Measurements from ENCODE around the gene SYNE4. TPM values are rescaled to one million over a fixed set of nuclear protein-coding genes. Genes with fewer than 3 reads are reported as not detected.

The SYNE4 gene
- total and polyA plus RNA-seq, 2 experiments from 2014 or later: 0.31 TPM; not detected in 1

DNA sequence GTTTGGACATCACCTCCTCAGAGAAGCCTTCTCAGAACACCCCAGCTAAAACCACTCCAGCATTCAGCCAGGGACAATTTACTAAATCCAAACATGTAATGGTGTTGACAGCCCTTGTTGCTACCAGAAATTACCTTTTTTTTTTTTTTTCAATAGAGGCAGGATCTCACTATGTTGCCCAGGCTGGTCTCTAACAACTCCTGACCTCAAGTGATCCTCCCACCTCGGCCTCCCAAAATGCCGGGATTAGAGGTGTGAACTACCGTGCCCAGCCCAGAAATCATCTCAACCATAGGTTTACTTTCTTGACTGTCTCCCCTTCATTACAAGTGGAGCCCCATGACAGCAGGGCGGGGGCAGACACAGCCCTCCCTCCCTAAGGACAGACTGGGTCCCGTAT, 14.8 kb upstream of the SYNE4 start:
- no peaks in the 10 kb centered on the region for H3K79me2 ChIP-seq (ENCODE audit: insufficient read depth)
- H3K9ac ChIP-seq: no peak overlapping the region
- no peak overlapping the region for H3K4me3 ChIP-seq
- no peak overlapping the region for H2AFZ ChIP-seq
- H3F3A ChIP-seq (ENCODE audit: insufficient read depth): no peaks in the 10 kb centered on the region
- in situ Hi-C loops (cut with MboI): no loop called here
- no peaks in the 10 kb centered on the region for H3K9me2 ChIP-seq (ENCODE audit: insufficient read depth)
- no peak for TF ChIP-seq EZH2phosphoT487 (IDR thresholded peaks at IDR 0.05; ENCODE audit: insufficient read depth, low read depth)
- H4K20me1 ChIP-seq (ENCODE audit: insufficient read depth): no peaks in the 10 kb centered on the region
- no peaks in the 10 kb centered on the region for H3K27me3 ChIP-seq (replicated peaks; ENCODE audit: insufficient read depth)
- no peak for DNase-seq
- no peak overlapping the region for H3K27ac ChIP-seq
- peaks cover 14% of the 10 kb centered on the region; the same call in 1 of the 2 replicates for H3K36me3 ChIP-seq (ENCODE audit: low read depth)
- no peaks in the 10 kb centered on the region for H3K9me3 ChIP-seq (ENCODE audit: low read depth)
- no peak overlapping the region for H3K4me2 ChIP-seq (ENCODE audit: unreplicated experiment)
- WGBS, 2 experiments (ENCODE audit: low coverage in 1 of 2, low lambda C conversion rate in 2 of 2, missing lambda C conversion rate in 2 of 2): 95 to 97% methylated on average over 5 of the region's 5 CpGs
- H3K4me1 ChIP-seq (ENCODE audit: insufficient read depth): no peaks in the 10 kb centered on the region

DNA sequence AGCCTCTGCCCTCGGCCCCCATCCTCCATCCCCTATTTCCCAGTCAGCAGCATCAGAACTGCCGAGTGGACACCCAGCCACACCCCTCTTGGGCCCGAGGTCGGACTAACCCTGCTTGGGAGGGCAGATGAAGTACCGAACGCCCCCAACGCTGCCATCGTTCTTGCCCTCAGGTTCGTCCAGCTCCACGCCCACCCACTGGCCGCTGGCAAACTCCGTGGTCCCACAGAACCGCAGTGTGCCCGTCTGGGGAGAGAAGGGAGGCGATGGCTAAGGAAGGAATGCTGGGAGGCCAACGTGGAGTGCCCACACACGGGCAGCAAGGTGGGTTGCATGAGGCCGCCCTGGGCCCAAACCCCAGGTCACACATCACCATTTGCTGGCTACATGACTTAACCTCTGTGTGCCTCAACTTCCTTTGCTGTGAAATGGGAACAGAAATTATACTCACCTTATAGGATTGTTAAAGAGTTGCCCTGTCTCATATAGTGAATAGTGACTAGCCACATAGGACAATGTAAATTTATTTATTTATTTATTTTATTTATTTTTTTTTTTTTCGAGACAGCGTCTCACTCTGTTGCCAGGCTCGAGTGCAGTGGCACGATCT, 10.6 kb upstream of the SYNE4 start:
- no peaks in the 10 kb centered on the region for H3K9me2 ChIP-seq (ENCODE audit: insufficient read depth)
- no peaks in the 10 kb centered on the region for H3K79me2 ChIP-seq (ENCODE audit: insufficient read depth)
- no peak overlapping the region for H3K9ac ChIP-seq
- H4K20me1 ChIP-seq (ENCODE audit: insufficient read depth): no peaks in the 10 kb centered on the region
- H3K9me3 ChIP-seq (ENCODE audit: low read depth): no peaks in the 10 kb centered on the region
- in situ Hi-C loops (cut with MboI): no loop called here
- H3K4me2 ChIP-seq (ENCODE audit: unreplicated experiment): no peak overlapping the region
- H3K27ac ChIP-seq: no peak overlapping the region
- 89% methylated on average over 22 of the region's 22 CpGs for WGBS, 2 experiments (ENCODE audit: low coverage in 1 of 2, low lambda C conversion rate in 2 of 2, missing lambda C conversion rate in 2 of 2)
- H2AFZ ChIP-seq: no peak overlapping the region
- TF ChIP-seq EZH2 (IDR thresholded peaks at IDR 0.05; ENCODE audit: insufficient read depth, poor library complexity, severe bottlenecking): no peak
- TF ChIP-seq EZH2phosphoT487 (IDR thresholded peaks at IDR 0.05; ENCODE audit: insufficient read depth, low read depth): no peak
- DNase-seq: no peak
- H3K36me3 ChIP-seq (ENCODE audit: low read depth): peaks cover 16% of the 10 kb centered on the region; the same call in 1 of the 2 replicates
- H3K27me3 ChIP-seq (replicated peaks; ENCODE audit: insufficient read depth): no peaks in the 10 kb centered on the region
- peaks cover 8% of the 10 kb centered on the region; the same call in 1 of the 2 replicates for H3F3A ChIP-seq (ENCODE audit: insufficient read depth)
- no peak overlapping the region for H3K4me3 ChIP-seq
- no peaks in the 10 kb centered on the region for H3K4me1 ChIP-seq (ENCODE audit: insufficient read depth)

DNA sequence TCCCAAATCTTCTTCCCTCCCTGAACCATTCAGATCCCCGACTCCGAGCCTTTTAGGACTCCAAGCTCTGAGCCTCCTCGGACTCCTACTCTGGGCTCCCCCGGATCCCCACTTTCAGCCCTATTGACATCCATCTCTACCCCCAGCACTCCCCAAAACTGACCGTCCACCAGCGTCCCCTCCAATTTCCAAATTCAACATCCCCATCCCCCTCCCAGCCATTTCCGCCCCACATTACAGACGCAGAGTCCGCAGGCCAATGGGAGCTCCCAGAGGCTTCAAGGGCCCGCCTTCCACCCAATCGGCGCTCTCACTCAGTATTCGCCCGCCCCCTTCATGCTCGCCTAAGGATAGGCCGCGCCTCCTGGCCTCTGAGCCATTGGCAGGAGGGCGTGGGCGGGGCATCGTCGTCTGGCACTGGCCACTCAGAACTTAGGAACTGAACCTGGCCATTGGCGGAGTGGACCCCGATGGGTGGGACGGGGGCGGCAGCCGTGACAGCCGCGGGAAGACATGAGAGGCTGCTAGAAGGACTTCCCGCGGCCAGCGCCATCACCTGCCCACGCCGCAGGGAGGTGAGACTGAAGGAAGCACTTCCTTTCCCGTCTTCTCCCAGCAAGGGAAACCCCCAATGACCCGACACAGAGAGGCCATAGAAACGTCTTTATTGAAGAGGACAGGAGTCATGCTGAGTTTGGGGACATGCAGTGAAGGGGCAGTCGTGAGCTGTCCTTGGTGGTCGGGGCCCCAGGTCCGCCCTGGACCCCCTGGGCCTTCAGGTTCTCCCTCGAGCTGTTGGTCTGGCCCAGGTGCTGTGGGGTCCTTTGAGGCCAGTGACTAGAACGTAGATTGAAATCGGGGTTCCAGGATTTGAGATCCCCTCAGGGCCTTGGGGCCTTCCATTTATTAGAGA, 5.7 kb upstream of the SYNE4 start, which contains the start of gene ALKBH6:
TSS of gene ALKBH6 (minus strand) at position 202 of the 913 bp plus-strand sequence. CDS start 816 bp downstream, outside the sequence.
- Histone ChIP-seq H4K20me1 (ENCODE audit: insufficient read depth) (no peaks in the 10 kb centered on the region), H3K9me3 (ENCODE audit: low read depth) (no peaks in the 10 kb centered on the region), H3F3A (ENCODE audit: insufficient read depth) (peaks cover 8% of the 10 kb centered on the region; the same call in 1 of the 2 replicates), H3K79me2 (ENCODE audit: insufficient read depth) (peaks cover 14% of the 10 kb centered on the region), H3K27me3 (replicated peaks; ENCODE audit: insufficient read depth) (no peaks in the 10 kb centered on the region), H3K4me3 (peak within 1 kb of the TSS; percentile 98), H3K4me2 (ENCODE audit: unreplicated experiment) (peak within 1 kb of the TSS; percentile 99), H2AFZ (peak within 1 kb of the TSS; percentile 89), H3K4me1 (ENCODE audit: insufficient read depth) (no peaks in the 10 kb centered on the region), H3K36me3 (ENCODE audit: low read depth) (peaks cover 6% of the 10 kb centered on the region; the same call in 1 of the 2 replicates), H3K27ac (peak within 1 kb of the TSS; percentile 34), H3K9me2 (ENCODE audit: insufficient read depth) (no peaks in the 10 kb centered on the region), H3K9ac (peak within 1 kb of the TSS; percentile 91)
- peak; percentile 100 for DNase-seq
- TF ChIP-seq EZH2phosphoT487 (IDR thresholded peaks at IDR 0.05; ENCODE audit: insufficient read depth, low read depth) (no peak), EZH2 (IDR thresholded peaks at IDR 0.05; ENCODE audit: insufficient read depth, poor library complexity, severe bottlenecking) (no peak)
- in situ Hi-C loops (cut with MboI): no loop called here
- WGBS, 2 experiments (ENCODE audit: low coverage in 1 of 2, low lambda C conversion rate in 2 of 2, missing lambda C conversion rate in 2 of 2): 2 to 4% methylated on average over 40 to 42 of the region's 42 CpGs

- Histone ChIP-seq H3K4me1 (ENCODE audit: insufficient read depth) (peaks cover 4% of the 10 kb centered on the region; the same call in 1 of the 2 replicates), H2AFZ (peak overlapping the region; percentile 89), H3K36me3 (ENCODE audit: low read depth) (peaks cover 6% of the 10 kb centered on the region; the same call in 1 of the 2 replicates), H3K4me3 (peak overlapping the region; percentile 98), H3K9me3 (ENCODE audit: low read depth) (no peaks in the 10 kb centered on the region), H3K27me3 (replicated peaks; ENCODE audit: insufficient read depth) (no peaks in the 10 kb centered on the region), H3F3A (ENCODE audit: insufficient read depth) (peaks cover 8% of the 10 kb centered on the region; the same call in 1 of the 2 replicates), H3K4me2 (ENCODE audit: unreplicated experiment) (peak overlapping the region; percentile 99), H3K27ac (peak overlapping the region; percentile 34), H3K79me2 (ENCODE audit: insufficient read depth) (peaks cover 14% of the 10 kb centered on the region), H4K20me1 (ENCODE audit: insufficient read depth) (no peaks in the 10 kb centered on the region), H3K9me2 (ENCODE audit: insufficient read depth) (no peaks in the 10 kb centered on the region), H3K9ac (peak overlapping the region; percentile 91)
- peak; percentile 28 for DNase-seq
- WGBS, 2 experiments (ENCODE audit: low coverage in 1 of 2, low lambda C conversion rate in 2 of 2, missing lambda C conversion rate in 2 of 2): 13 to 15% methylated on average over 15 of the region's 15 CpGs
- in situ Hi-C loops (cut with MboI): no loop called here
- TF ChIP-seq EZH2 (IDR thresholded peaks at IDR 0.05; ENCODE audit: insufficient read depth, poor library complexity, severe bottlenecking): no peak
- no peak for TF ChIP-seq EZH2phosphoT487 (IDR thresholded peaks at IDR 0.05; ENCODE audit: insufficient read depth, low read depth)
These were observed 4.8 kb upstream of the SYNE4 start for GRCh38 chr19:36013280-36014011.

Measured in GM23248 (cell line).